RPMI7951 (cell line): ENCODE measurements around the gene BANP. TPM values are rescaled to one million over a fixed set of nuclear protein-coding genes. Genes with fewer than 3 reads are reported as not detected.
A peak's percentile ranks its signal among the peaks of the same experiment; 100 is the strongest.
"Not testable (repeated sequence)": the region's sequence is repeated elsewhere in the genome, so short reads cannot be mapped to it uniquely, and the experiment has no call there.

Experiments used
- DNase-seq: peaks from one replicate; pipeline ENCODE4 v3.0.0-alpha.2; 2012; ENCODE audit warnings: low read depth
- total RNA-seq: library from RNA; depleted of rRNA; stranded (reverse); fragments of >200 nt; shearing (Covaris generic); gene quantifications from 2 replicates; pipeline ENCODE4 v1.2.3, GENCODE V29; 2014

BANP gene
- total RNA-seq, 1 experiment from 2014 or later: 15.3 TPM

DNA sequence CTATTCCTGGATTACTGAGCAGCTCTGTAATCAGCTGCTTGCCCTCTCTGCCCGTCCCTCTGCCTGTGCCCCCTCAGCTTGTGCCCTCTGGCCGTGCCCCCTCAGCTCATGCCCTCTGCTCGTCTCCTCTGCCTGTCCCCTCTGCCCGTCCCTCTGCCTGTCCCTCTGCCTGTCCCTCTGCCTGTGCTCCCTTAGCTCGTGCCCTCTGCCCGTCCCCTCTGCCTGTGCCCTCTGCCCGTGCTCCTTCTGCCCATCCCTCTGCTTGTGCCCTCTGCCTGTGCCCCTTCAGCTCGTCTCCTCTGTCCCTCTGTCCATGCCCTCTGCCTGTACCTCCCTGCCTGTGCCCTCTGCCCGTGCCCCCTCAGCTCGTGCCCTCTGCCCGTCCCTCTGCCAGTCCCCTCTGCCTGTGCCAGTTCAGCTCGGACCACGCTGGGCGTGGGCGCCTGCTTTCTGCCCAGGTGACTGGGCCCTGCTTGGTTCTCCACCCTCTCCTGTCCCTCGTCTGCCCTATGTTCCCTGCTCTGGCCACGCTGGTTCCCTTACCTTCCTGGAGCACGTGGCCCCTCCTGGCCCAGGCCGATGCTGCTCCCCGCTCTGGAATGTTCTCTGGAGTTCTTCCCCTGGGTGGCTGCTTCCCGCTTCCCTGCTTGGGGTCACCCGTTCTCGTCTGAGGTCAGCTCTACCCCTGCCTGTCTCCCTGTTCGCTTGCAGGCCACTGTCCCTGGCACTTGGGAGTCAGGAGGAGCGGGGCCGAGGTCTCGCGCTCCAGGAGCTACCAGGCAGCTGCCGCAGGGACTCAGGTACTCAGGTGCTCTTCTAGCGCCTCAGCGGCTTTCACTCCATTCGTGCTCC is 63.9 kb downstream of the BANP start:
- no peak for DNase-seq

DNA sequence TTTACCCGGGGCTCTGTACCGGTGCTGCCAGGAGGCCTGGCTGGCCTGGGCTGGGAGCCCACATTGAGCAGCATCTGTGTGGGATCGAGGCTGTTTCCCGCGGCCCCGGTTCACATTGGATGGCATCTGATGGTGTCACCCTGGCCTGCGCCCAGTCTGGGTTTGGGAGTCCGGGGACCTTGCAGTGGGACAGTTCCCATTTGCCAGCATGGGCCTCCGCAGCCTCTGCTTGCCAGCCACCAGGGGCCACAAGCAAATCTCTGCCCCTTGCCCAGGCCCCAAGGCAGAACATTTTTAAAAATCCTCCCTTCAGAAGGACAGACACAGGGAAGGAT is 64.5 kb downstream of the BANP start:
- DNase-seq: no peak

DNA sequence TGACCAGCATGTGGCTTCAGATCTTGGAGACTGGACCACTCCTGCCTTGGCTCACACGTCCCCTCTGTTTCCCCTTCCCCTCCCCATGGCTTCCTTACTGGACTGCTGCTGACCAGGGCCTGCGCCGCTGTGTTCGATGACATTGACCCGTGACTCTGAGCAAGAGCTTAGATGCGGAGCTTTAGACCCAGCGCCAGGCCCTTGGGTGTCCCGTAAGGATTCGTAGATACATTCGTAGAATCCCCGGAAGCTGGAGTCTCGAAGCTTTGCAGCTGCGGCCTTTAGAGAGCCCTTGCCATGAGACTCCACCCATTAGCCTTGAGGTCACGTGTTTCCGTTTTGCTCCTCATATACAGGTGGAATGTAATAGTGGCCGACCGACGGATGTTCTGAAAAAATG is 65.2 kb downstream of the BANP start:
- not testable (repeated sequence) for DNase-seq

DNA sequence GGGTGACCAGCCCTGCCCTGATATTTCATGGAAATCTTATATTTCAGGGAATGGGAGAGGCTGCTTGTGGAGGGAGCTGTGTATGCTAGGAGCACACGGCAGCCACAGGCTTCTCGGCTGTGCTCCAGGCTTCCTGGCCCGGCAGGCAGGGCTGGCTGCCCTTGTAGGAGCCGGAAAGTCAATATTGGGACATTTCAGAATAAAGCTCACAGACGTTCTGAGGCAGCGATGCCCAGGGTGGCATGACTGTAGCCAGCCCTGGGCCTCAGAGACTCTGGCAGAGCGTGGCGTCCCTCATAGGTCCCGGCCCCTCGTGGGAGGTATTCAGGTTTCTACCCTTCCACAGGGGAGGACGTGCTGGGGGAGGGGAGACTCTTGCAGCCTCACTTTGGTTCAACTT is 65.7 kb downstream of the BANP start:
- no peak for DNase-seq

DNA sequence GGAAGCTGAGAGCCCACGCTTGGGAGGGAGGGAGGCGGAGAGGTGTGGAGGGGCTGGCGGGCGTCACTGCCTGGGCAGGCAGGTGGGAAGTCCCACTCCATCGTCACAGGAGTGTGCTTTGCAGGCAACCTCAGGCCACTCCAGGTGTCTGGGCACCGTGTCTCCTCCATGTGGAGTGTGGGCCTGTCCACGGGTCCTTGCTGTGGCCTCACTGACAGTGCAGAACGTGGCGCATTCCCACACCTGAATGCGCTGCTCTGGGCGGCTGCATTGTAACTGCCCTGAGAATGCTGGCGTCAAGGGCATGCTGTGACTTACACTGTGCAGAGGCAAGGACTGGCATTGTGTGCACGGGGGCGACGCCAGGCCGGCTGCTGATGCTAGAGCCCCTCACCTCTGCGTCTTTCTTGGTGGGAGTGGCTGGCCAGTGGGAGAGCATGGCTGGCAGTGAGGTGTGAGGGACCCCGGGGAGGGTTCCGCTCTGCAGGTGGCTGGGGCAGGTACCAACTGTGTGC is 66.4 kb downstream of the BANP start:
- no peak for DNase-seq

DNA sequence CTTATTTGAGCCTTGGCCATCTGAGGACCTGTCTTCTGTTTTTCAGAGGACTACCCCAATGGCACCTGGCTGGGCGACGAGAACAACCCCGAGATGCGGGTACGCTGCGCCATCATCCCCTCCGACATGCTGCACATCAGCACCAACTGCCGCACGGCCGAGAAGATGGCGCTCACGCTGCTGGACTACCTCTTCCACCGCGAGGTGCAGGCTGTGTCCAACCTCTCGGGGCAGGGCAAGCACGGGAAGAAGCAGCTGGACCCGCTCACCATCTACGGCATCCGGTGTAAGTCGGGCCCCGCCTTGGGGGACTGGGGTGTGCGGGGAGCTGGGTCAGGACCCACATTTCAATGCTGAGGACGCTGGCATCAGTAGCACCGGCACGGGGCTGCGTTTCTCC is 67.1 kb downstream of the BANP start:
- not testable (repeated sequence) for DNase-seq

DNA sequence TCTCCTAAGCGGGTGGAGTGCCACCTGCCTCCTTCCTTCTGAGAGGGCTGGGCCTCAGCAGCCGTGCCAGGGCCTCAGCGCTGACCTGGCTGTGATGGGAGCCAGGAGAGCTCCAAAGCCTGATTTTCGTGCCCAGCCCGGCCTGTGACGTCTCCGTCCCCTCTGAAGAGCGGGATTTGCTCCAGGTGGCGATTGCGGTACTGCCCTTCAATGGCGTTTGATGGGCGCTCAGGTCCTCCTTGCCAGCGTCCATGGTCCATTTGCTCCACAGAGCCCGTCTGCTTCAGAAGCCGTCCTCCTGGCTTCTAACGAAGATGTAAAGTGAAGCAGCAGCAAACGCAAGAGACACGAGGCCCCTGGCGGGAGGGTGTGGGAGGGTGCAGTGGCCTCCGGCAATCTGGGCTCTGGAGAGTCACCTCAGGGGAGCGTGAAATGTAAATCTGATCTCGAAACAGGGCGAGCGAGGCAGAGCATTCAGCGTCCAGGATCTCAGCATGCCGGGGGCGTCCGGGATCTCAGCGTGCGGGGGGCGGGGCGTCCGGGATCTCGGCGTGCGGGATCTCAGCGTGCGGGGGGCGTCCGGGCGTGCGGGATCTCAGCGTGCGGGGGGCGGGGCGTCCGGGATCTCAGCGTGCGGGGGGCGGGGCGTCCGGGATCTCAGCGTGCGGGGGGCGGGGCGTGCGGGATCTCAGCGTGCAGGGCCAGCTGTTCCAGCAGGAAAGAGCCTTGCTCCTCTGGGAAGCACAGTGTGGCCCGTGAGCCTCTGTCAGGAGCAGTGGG is 68.0 kb downstream of the BANP start:
- not testable (repeated sequence) for DNase-seq

DNA sequence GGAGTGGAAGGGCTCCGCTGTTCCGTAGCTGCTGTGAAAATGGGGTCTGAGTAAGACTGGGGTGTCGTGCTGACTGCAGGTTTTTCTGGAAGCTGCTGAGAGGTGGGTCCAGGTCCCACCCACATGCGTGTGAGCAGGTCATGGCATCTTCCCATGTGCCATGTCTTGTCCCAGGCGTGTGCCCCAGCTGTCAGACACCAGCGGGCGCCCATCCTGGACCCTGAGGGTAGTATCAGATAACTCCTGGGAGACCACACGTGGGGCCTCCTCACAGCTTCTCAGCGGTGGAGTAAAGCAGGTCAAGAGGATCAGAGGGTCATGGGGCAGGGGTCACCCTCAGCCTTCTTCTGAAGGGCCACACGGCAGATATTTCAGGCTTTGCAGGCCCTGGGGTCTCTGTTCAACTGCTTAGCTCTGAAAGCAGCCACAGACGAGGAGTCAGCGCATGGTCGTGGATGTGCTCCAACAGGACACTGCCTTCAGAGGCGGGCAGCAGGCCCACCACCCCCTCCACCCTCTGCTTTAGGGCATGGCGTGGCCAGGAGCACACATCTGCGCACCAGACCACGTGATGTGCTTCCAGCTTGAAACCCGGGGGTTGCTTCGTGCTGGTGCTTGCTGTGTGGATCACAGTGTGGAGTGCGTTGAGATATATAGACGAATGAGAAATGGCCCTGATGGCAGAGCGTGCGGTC is 68.7 kb downstream of the BANP start:
- no peak for DNase-seq

DNA sequence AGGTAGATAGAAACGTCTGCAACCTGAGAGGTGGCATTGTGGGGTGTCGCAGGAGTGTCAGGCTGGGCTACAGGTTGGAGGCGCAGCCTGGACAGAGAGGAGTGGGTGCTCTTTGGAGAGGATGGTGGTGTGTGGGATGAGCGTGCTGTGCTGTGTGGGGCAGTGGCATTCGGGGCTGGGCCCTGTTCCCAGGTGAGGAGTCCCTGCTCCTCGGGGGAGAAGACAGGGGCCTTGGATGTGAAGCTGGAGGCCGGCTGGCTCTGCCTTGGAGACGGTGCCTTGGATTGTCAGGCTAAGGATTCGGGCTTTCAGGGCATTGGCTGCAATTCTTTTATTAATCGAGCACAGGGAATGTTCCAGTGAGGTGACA is 69.3 kb downstream of the BANP start:
- DNase-seq: no peak

DNA sequence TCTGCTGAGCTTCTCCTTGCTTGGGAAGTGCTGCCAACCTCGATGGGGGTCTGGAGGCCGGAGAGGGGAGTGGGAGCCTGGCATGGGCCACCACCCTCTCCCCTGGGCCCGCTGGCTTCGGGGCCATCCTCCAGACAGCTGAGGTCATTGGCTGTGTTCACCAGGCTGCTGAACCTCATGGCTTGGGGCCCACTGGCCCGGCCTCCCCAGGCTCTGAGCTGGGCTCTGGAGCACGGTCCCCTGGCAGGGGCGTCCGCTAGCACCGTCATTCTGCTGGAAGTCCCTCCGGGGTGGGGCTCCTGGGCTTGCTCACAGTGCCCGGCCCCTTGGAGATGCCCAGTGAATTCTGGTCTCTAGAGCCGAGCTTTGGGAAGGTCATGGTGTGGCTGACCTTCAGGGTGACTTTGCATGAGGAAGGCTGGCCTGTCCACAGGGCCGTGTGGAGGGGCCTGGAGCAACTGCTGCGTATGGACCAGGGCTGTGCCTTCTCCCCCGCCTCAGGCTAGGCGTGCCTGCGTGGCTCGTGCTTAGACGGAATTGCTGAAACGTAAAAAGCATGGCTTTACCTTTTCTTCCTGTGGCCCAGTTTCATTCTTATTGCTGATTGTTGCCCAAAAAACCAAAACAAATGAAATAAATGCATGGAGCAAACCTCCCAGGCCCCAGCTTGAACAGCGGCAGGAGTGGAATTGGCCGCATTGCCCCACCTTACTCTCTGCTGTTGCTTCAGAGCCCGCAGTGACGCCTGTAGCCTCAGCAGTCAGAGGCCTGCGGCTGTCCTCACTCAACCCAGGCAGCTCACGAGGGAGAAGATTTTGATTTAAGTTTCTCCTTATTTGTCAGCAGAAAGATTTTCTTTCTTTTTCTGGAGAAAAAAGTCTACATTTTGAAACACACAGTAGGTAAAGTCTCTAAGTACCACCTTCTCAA is 70.1 kb downstream of the BANP start:
- DNase-seq: not testable (repeated sequence)

DNA sequence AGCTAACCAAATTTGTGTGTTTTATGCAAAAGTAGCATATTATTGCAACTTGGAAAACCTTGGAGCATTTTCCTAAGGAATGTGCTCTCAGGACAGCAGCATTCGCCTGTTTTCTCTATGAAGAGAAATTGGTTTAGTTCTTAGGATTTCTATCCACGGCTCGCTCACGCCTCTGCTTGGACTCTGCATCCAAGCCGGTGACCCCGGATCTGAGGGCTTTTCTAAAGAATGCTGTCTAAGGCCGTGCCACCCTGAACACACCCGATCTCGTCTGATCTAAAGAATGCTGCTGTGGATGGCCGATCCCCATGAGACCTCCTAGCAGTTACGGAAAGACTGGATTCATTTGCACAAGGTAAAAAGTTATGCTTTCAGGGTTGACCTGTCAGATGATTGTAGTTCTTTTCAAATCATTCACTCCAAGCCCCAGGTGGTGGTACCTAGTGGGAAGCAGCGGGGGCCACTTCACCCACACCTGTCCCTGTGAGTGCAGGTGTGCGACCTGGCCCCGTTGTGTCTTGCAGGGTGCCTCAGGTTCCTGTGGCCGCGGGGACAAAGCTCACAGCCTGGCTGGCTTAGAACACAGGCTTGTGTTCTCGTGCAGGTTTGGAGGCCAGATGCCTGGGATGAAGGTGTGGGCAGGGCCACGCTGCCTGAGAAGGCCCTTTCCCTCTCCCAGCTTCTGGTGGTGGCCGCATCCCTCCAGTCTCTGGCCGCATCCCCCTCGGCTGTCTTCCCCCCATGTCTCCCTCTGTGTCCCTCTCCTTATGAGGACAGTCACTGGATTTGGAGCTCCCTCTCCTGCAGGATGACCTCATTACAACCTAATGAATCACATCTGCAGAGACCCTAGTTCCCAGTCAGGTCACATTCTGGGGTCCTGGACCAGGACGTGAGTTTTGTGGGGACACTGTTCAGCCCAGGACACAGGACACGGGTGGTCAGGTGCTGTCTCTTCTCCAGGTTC is 71.1 kb downstream of the BANP start:
- DNase-seq: no peak

DNA sequence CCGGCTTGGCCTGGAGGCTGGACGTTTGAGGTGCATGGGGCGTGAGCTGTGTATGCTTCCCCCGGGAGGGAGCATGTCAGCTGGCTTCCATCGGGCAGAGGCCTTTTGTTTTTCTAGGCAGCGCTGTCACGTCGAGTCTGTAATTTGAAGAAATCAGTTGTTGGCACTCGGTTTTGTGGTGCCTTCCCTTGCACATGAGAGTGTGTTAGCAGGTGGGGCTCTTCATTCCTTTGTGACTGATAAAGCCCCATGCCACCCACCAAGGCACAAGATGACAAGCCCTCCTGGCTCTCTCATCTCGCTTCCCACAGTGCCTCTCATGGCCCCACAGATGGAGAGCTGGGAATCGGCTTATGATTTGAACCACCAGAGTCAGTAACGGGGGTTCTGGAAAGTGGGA is 72.1 kb downstream of the BANP start:
- no peak for DNase-seq

DNA sequence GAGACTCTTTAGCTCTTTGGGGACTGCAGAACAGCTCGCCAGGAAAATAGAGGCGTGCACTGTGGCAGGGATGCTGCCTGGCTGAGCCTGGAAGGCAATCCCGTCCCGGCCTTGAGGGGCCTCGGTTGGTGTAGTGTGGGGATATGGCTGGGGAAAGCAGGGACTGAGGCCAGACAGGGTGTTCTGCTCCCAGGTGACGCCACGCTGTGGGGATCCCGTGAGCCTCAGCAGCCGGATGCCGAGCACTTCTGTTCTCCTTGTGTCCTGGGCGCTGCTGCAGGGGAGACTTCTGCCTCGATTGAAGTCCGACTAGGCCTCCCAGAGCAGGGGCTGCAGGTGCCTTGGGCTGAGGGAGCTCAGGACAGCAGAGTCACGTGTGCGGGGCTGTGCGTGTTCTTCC is 72.6 kb downstream of the BANP start:
- DNase-seq: no peak

DNA sequence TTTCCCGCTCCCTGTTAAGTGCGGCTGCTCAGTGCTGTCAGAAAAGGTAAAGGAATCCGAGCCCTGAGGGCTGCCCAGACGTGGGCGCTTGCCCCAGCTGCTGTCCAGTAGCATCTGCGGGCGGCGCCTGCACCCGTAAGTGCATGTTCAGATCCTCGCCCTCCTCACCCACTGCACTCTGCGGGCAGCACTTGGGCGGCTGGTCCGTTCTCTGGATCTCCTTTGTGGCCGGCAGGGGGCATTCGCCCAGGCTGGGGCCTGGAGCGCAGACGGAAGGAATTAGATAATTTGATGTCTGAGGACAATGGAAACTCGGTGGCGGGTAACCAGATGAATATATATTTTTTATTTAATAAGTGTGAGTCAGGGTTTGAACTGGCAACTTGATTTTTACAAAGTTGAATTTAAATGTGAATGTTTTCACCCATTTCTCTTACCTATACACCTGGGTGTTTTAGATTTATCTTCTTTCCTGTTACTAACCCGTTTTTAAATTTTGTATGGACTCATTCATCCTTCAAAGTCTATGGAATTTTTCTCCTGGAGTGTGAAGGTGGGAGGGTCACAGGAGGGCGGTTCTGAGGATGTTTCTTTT is 73.4 kb downstream of the BANP start:
- DNase-seq: peak; percentile 58

DNA sequence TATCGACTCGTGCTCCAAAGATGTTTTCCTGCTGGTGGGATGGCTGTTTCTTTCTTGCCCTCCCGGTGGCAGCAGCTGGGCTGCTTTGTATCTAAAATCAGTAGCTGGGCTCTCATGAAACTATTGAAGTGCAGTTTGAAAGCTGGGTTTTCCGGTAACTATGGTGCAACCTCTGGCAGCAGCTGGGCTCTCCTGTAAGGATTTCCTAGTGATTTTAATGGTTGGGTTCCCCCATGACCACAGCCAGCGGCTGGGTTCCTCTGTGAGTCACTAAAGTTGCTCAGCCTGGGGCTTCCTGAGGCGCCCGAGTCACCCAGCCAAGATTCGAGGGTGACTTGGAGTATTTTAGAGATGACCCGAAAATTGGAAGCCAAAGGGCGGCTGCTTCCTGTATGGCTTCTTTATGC is 73.9 kb downstream of the BANP start:
- DNase-seq: peak; percentile 89

DNA sequence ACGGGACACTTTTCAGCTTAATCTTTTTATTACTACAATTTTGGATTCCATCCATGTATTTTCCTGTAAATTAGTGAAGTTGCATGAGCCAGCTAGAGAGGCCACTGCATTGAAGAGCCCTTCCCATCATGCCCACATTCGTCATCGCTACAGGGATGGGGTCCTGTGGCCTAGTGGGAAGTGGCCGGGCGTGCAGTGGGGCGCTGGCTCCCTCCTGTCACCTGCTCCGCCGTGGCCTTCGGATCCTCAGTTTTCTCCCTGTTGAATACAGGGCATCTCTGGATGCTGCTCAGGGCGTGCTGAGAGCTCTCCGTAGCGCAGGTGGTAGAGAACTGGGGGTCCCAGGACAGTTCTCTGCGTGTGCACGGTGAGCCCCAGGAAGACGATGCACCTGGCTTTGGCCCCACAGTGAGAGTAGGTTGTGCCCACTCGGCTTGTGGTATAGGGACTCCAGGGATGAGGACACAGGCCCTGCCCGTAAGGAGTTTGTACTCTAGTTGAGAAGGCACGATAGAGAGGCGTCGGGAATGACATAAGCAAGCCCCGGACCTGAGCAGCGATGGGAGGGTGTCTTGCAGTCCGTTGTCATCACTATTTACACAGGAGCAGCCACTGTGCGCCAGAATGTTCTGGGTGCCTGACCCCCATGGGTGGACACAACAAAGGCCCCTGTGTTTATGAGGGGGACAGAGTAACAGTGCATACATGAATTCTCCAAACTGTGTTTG is 74.8 kb downstream of the BANP start:
- not testable (repeated sequence) for DNase-seq

DNA sequence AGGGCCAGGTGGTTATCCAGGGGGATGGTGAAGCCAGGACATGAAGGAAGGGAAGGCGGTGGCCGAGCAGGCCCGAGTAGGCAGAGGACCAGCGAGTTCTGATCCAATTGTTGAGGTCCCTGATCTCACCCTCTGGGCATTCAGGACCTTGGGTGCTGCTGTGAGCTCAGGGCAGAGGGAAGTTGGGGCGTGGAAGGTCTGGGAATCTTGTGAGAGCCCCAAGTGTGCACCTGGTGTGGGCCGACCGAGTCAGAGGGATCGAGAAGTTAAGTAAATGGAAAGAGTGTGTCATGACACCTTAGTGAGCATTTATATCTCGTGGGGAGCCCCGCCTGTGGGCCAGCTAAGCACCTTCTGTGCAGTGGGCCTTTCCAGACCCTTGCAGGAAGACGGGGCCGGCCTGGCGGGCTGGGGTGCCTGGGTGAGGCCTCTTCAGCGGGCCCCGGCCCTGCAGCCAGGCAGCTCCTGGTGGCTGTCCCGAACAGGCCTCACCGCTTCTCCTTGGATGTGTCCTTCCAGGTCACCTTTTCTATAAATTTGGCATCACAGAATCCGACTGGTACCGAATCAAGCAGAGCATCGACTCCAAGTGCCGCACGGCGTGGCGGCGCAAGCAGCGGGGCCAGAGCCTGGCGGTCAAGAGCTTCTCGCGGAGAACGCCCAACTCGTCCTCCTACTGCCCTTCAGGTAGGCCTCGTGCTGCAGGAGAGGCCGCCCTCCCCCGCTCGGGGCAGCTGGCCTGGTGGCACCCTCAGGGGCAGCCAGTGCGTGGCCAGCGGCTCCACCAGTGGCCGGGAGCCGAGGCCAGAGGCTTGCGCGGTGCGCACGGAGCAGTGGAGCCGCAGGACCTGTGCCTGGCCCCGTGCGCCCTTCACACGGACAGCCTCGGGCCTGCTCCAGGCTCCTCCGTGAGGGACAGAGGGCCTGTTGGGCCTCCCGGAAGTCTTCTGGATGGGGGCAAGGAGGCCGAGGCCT is 76.0 kb downstream of the BANP start:
- DNase-seq: no peak
